Liver (tissue), 9 donors: ENCODE results near the gene TNFRSF21. TPM values are rescaled to one million over a fixed set of nuclear protein-coding genes. Genes with fewer than 3 reads are reported as not detected.

Source experiments
- DNase-seq: peaks from one replicate; pipeline ENCODE4 v3.0.0-alpha.2; 2017; ENCODE audit warnings: low spot score
- H3K27ac ChIP-seq, 2 donors: one replicate each; pipeline ENCODE4 v1.7.0; 2013; ENCODE audit warnings: inconsistent platforms in 2 of 2, low read length in 2 of 2, control low read depth in 1 of 2, low read depth in 1 of 2, mild to moderate bottlenecking in 1 of 2
- H3K27me3 ChIP-seq, 4 donors: one replicate each; pipeline versions ENCODE4 v1.6.1 to v1.7.0; 2013; ENCODE audit warnings: low read length in 3 of 4, inconsistent platforms in 1 of 4, mild to moderate bottlenecking in 1 of 4, moderate library complexity in 1 of 4; ENCODE audit not compliant: control insufficient read depth in 4 of 4, insufficient read depth in 4 of 4
- H3K36me3 ChIP-seq, 4 donors: one replicate each; pipeline versions ENCODE4 v1.6.1 to v1.7.0; 2013; ENCODE audit warnings: low read length in 3 of 4, mild to moderate bottlenecking in 3 of 4, low read depth in 1 of 4, moderate library complexity in 1 of 4; ENCODE audit not compliant: control insufficient read depth in 4 of 4, insufficient read depth in 3 of 4
- H3K4me1 ChIP-seq, 4 donors: one replicate each; pipeline versions ENCODE4 v1.6.1 to v1.7.0; 2013; ENCODE audit warnings: low read length in 3 of 4, mild to moderate bottlenecking in 3 of 4, moderate library complexity in 1 of 4; ENCODE audit not compliant: control insufficient read depth in 4 of 4, insufficient read depth in 4 of 4
- H3K4me3 ChIP-seq, 3 donors: one replicate each; pipeline versions ENCODE4 v1.6.1 to v1.7.0; 2013; ENCODE audit warnings: low read length in 3 of 3, control low read depth in 1 of 3, low read depth in 1 of 3, mild to moderate bottlenecking in 1 of 3
- H3K9ac ChIP-seq, 2 donors: one replicate each; pipeline ENCODE4 v1.7.0; 2013; ENCODE audit warnings: low read length in 2 of 2, mild to moderate bottlenecking in 2 of 2, moderate library complexity in 2 of 2, control low read depth in 1 of 2, low read depth in 1 of 2
- H3K9me3 ChIP-seq, 4 donors: one replicate each; pipeline versions ENCODE4 v1.6.1 to v1.7.0; 2013; ENCODE audit warnings: low read length in 3 of 4; ENCODE audit not compliant: control insufficient read depth in 4 of 4
- CTCF ChIP-seq: fragments of 150-350 bp; IDR thresholded peaks from 2 replicates; pipeline ENCODE4 v1.5.1; 2017; ENCODE audit warnings: improper control_type of control experiment, low read depth, low read length; ENCODE audit not compliant: missing input control
- FOXA2 ChIP-seq: IDR thresholded peaks from 2 replicates; pipeline ENCODE4 v1.6.1; 2016; ENCODE audit warnings: antibody characterized with exemption
- GABPA ChIP-seq, 2 donors: IDR thresholded peaks in 1 of 2; conservative IDR thresholded peaks in 1 of 2; 2 replicates each; pipeline ENCODE4 v1.6.1; 2016; ENCODE audit warnings: antibody characterized with exemption in 2 of 2, mild to moderate bottlenecking in 1 of 2, moderate library complexity in 1 of 2
- JUND ChIP-seq, 2 donors: IDR thresholded peaks; 2 replicates each; pipeline ENCODE4 v1.6.1; 2016; ENCODE audit warnings: antibody characterized with exemption in 2 of 2
- MAX ChIP-seq: IDR thresholded peaks from 2 replicates; pipeline ENCODE4 v1.6.1; 2016; ENCODE audit warnings: antibody characterized with exemption
- NR2F2 ChIP-seq: IDR thresholded peaks from 2 replicates; pipeline ENCODE4 v1.6.1; 2016; ENCODE audit warnings: antibody characterized with exemption
- RAD21 ChIP-seq, 2 donors: IDR thresholded peaks; 2 replicates each; pipeline ENCODE4 v1.6.1; 2016; ENCODE audit warnings: antibody characterized with exemption in 2 of 2, mild to moderate bottlenecking in 2 of 2
- REST ChIP-seq: IDR thresholded peaks from 2 replicates; pipeline ENCODE4 v1.6.1; 2016; ENCODE audit warnings: antibody characterized with exemption, mild to moderate bottlenecking
- SP1 ChIP-seq: IDR thresholded peaks from 2 replicates; pipeline ENCODE4 v1.6.1; 2018; ENCODE audit warnings: antibody characterized with exemption, mild to moderate bottlenecking
- YY1 ChIP-seq: IDR thresholded peaks from 2 replicates; pipeline ENCODE4 v1.6.1; 2016; ENCODE audit warnings: antibody characterized with exemption, mild to moderate bottlenecking
- WGBS: extraction: QIAGEN DNeasy Blood & Tissue Kit; methylation state at CpG from one replicate; pipeline ENCODE4 v1.1.7; 2013; 5-methylcytosine and 5-hydroxymethylcytosine counted together
- polyA plus RNA-seq, 2 donors: library from polyadenylated mRNA; stranded (reverse) in 1 of 2; unstranded in 1 of 2; fragments of 200-250 nt in 1 of 2; fragments of >200 nt in 1 of 2; fragmentation: Nextera tagmentation in 1 of 2; extraction: Ambion mirVana in 1 of 2; gene quantifications; one replicate each; pipeline versions ENCODE4 v1.2.1 to v1.2.3, GENCODE V29; 2013 to 2015
- total RNA-seq, 2 donors: library from RNA; depleted of rRNA; stranded (reverse); fragments of >200 nt; gene quantifications; one replicate each; pipeline ENCODE4 v1.2.3, GENCODE V29; 2014
- TF ChIP-seq, protein P1 (sequence below): IDR thresholded peaks from 2 replicates; pipeline ENCODE4 v1.6.1; 2016; ENCODE audit warnings: antibody characterized with exemption
- donor health status: healthy.
- donor health status: healthy.
- donor health status: healthy.
- donor health status: healthy.
- donor health status: healthy.

TNFRSF21 gene
- total and polyA plus RNA-seq, 4 donors: 2.1 to 3.2 (median 2.9) TPM

GRCh38 chr6:47245745-47246371 lies 63.8 kb downstream of the TNFRSF21 start:
- no peak for DNase-seq
- Histone ChIP-seq H3K27ac (no peak overlapping the region), H3K27me3 (no peaks in the 10 kb centered on the region), H3K36me3 (no peaks in the 10 kb centered on the region), H3K9me3 (no peaks in the 10 kb centered on the region), H3K4me3 (no peak overlapping the region), H3K9ac (no peak overlapping the region), H3K4me1 (no peaks in the 10 kb centered on the region)
- TF ChIP-seq GABPA (IDR thresholded peaks at IDR 0.05 in 1 of 2, conservative IDR thresholded peaks at IDR 0.05 in 1 of 2) (no peak), FOXA2 (no peak), CTCF (no peak), MAX (no peak), SP1 (no peak), RAD21 (IDR thresholded peaks at IDR 0.05) (no peak), YY1 (no peak), NR2F2 (no peak), REST (no peak), JUND (IDR thresholded peaks at IDR 0.05) (no peak)
- TF ChIP-seq, protein P1, sequence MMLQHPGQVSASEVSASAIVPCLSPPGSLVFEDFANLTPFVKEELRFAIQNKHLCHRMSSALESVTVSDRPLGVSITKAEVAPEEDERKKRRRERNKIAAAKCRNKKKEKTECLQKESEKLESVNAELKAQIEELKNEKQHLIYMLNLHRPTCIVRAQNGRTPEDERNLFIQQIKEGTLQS: no peak
- 57% methylated on average over 2 of the region's 2 CpGs for WGBS

- 58% methylated on average over 14 of the region's 14 CpGs for WGBS
- Histone ChIP-seq H3K4me1 (no peaks in the 10 kb centered on the region), H3K27ac (peak overlapping the region in 1 of 2 donors; percentile 17), H3K9me3 (no peaks in the 10 kb centered on the region), H3K36me3 (no peaks in the 10 kb centered on the region), H3K4me3 (no peak overlapping the region), H3K9ac (no peak overlapping the region), H3K27me3 (no peaks in the 10 kb centered on the region)
- DNase-seq: peak; percentile 60
- TF ChIP-seq SP1 (no peak), RAD21 (IDR thresholded peaks at IDR 0.05) (peak; percentile 9 to 22), JUND (IDR thresholded peaks at IDR 0.05) (peak in 1 of 2 donors; percentile 23), FOXA2 (no peak), YY1 (no peak)
Measured at GRCh38 chr6:47242483-47243386, 67.0 kb downstream of the TNFRSF21 start.
